HG03342 (cell line): ENCODE results near the gene RUFY4.
A peak's percentile ranks its signal among the peaks of the same experiment; 100 is the strongest.
"Not testable (repeated sequence)": the region's sequence is repeated elsewhere in the genome, so short reads cannot be mapped to it uniquely, and the experiment has no call there.

ENCODE experiments used
- ATAC-seq: cut with Tn5 transposase; IDR thresholded peaks from one replicate; pipeline ENCODE4 v1.9.1; 2021; ENCODE audit warnings: mild to moderate bottlenecking, moderate library complexity; ENCODE audit not compliant: unreplicated experiment

The RUFY4 gene

GRCh38 chr2:218031261-218031660, 37.8 kb upstream of the RUFY4 start:
- no peak for ATAC-seq

DNA sequence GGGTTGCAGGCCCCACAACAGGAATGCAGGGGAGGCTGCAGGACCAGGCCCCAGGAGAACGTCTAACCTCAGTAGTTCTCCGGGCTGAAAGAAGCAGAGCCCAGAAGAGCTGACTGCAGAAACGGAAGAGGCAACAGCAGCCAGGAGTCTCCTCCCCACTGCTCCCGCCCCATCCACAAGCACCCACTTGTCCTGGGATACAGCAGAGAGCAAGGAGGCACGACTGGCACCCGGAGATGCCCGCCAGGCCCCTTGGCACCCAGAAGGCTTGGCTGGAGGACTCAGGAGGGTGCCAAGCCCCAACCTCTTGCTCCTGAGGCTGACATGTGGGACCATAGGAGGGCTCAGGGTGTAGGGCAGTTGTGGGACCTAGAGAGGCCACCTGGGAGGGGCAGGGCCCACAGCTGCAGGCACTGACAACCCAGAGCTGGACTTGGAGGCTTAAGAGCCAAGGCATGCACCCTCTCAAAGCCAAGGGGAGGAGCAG, 37.2 kb upstream of the RUFY4 start:
- no peak for ATAC-seq

DNA sequence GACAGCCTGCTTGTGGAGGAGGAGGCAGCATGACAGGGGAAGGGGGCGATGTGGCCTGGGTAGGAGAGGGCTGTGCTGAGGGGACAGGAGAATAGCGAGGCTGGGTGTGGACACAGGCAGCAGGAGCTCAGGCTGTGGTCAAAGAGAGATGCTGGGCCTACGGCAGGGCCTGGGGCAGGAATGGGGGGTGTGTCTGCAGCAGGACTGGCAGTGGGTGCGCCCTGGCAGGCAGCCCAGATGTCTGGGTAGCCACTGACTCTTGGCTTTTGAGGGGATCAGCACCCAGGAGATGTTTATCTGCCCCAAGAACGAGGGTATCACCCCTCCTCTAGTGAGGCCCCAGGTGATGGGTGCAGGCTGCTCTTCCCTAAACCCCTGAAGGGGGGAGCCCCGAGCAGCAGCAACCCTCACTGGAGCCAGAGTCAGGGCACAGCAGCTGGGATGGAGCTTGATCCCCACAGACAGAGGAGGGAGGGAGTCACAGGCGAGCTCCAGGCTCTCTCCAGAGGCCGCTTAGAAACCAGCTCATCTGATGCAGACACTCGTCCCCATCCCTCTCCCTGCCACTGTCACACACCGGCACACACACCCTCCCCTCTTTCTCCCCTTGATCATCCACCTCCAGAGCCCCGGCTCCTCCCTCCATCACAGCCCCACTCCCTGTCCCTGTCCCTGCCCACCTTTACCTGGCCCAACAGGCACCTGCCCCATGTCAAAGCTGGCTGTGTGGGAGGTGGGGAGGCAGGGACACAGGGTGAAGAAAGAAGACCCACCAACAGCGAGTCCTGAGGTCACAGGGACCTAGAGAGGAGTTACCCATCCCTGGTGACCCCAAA, 36.5 kb upstream of the RUFY4 start:
- ATAC-seq: no peak

DNA sequence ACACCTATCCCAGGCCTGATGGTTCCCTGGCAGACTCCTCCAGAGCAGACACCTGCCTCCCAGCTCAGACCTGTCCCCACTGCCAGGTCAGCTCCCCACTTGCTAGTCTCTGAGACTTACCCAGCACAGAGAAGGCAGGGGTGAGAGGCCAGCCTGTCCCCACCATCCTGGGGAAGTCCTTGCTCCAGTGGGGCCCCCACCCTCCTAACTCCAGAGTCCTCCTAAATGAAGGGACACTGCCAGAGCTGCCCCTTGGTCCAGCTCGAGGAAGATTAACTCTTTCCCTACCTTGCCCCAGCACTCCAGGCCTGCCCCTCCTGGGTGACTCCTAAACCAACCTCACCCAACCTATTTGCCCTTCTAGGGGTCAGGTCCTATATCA, 35.9 kb upstream of the RUFY4 start:
- ATAC-seq: no peak

DNA sequence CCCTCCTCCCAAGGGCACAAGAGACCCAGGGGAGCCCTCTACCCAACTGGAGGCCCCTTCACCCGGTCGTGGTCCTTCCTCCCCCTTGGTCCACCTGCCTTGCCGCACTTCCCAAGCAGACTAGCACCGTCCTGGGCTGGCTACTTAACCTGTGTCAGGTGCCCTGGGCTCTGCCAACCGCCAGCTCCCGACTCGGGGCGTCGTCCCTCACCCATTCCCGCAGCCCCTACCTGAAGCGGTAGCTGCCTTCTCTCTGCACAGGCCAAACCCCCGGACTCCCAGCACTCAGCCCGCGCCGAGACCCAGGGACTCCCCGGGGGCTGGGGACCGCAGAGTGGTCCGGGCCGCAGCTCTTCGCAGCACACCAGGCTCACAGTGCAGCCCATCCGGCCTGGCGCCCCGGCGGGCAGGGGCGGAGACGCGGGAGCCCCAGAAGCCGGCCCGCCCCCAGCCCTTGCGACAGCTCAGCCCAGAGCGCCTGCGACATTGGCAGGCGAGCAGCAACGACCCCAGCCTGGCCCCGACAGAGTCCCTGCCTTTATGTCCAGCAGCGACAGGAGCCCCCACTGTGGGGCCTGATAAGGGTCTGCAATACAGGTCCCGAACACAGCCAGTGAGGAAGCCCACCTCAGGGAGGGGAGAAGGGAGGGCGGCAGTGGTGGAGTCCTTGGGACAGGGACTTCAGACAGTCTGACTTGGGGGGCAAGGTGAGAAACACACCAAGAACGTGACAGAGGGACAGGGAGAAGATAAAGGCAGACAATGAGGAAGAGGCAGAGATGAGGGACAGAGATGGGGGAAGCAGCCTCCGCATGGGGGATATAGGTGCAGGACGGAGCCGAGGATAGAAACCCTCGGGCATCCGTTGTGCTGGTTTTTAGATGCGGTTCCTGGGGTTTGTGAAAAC, 35.2 kb upstream of the RUFY4 start:
- ATAC-seq: no peak

DNA sequence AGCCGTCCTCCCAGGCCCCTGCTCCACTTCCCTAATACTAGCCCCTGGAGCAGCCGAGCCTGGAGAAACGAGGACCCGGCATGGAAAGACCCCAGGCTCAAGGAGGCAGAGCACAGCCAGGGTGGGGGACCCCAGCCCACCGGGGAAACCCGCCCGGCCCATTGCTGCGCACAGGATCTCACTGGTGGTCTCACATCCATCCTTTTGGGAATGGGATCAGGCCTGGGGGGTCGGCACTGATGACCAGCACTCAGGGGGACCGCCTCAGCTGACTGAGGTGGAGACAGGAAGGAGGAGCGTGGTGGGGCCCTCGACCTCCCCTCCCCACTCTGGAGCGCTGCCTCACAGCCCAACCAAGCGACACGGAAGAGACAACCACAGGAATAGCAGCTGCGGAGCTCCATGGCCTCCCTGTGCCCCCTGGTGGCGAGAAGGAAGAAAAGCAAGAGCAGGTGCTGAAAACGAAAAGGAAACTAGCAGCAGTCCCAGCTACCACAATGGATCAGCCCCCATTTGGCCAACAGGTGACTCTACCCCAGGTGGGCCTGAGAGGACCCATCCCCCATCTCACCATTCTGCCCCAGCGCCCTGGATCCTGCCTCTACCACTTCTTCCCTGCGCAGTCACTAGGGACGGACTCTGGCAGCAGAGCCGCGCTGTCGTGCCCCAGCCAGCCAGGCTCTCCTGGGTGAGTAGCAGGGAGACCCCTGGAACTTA, 34.4 kb upstream of the RUFY4 start:
- ATAC-seq: peak; percentile 88

DNA sequence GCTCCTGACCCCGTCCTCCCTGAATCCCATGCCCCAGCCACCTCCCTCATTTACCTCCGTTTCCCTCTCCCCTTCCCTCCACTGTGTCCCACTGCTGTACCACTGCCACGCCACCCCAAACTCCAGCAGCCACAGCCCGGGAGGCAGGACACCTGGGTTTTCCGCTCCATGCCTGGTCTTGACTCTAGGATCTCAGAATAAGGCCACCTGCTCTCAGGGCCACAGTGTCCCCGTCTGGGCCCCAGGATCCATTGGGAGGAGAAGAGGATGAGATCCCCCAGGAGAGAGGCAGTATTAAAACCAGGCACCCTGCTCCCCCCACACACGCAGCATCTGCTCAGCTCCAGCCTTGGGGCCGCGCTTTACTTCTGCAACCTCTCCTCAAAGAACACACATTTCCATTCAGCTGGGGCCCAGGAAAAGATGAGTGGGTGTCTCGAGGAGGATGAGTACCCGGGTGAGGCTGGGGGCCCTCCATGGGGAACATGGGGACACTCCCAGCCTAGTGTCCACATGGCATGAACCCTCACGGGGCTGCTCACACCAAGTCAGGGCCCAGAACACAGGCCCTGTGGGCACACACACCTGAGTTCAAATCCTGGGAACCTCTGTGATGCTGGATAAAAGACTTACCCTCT, 33.5 kb upstream of the RUFY4 start:
- ATAC-seq: no peak

DNA sequence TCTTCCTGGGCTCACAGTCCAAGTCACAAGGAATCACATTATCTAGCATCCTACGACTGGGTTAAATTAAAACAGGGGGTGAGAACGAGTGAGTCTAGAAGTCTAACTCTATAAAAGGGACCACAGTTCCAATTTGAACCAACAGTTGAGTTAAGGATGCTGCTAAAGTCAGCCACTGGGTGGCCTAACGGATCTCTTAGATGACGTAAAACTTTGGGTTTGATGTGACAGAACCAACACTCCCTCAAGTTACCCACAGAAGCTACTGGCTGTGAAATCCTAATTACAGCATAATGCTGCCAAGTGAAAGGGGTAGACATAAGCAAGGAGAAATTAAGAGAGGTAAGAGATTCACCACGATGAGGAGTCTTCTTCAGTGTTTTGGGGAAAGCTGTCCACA, 32.7 kb upstream of the RUFY4 start:
- no peak for ATAC-seq

- no peak for ATAC-seq
Measured at GRCh38 chr2:218039171-218039570, 29.9 kb upstream of the RUFY4 start.

DNA sequence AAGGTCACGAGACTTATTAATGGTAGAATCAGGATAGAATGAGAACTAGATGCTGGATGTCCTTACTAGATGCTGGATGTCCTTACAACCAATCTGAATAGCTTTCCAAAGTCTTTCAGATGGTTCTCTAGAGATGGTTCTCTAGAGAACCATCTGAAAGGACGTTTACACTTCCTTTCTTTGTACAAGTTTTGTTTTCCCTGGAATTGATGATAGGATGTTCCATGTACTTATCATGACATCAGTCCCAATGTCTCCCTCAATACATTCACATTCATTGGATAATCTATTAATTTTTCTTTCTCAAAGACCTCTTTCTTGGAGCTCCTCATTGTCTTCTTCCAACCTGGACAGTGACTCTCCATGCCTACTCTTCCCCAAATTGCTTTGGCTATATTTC, 28.2 kb upstream of the RUFY4 start:
- ATAC-seq: no peak

GRCh38 chr2:218041302-218042168, 27.5 kb upstream of the RUFY4 start:
- no peak for ATAC-seq

DNA sequence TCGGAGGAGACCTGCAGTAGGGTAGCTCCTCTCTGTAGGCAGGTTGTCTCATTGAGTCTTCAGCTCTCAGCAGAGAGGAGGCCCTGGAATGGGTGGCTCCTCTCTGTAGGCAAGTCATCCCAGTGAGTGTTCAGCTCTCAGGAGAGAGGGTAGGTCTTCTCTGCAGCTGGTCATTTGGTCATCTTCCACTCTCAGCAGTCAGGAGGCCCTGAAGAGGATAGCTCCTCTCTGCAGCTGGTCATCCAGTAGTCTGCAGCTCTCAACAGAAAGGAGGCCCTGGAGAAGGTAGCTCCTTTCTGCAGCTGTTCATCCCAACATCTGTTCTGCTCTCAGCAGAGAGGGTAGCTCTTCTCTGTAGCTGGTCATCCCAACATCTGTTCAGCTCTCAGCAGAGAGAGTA, 26.0 kb upstream of the RUFY4 start:
- no peak for ATAC-seq

- ATAC-seq: no peak
Measured at GRCh38 chr2:218043701-218044109, 25.3 kb upstream of the RUFY4 start.

- not testable (repeated sequence) for ATAC-seq
Measured at GRCh38 chr2:218044599-218044998, 24.5 kb upstream of the RUFY4 start.

- ATAC-seq: peak; percentile 80
Measured at GRCh38 chr2:218046238-218046637, 22.8 kb upstream of the RUFY4 start.

DNA sequence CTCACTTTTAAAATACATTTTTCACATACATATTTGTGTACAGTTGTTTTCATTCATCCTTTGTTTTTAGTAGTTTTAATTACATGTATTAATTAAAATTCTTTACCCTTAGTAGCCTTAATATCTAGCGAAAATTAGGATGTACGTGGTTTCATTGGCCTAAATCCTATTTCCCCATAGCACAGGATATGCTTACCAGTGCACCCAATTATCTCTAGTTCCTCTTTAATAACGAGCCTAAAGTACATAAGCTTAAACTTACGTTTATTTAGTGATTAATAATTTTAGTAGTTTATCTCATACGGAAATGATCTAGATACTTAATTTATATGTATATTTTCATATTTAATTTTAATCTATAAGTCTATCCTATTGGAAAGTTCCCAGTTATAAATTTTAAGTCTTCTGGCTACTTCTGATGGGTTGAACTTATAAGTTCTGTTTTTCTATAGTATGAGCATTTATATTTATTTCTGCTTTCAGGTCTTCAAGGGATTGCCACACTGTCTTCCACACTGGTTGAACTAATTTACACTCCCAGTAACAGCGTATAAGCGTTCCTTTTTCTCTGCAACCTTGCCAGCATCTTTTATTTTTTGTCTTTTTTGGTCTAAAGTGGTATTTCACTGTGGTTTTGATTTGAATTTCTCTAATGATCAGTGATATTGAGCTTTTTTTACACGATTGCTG, 21.4 kb upstream of the RUFY4 start:
- no peak for ATAC-seq

DNA sequence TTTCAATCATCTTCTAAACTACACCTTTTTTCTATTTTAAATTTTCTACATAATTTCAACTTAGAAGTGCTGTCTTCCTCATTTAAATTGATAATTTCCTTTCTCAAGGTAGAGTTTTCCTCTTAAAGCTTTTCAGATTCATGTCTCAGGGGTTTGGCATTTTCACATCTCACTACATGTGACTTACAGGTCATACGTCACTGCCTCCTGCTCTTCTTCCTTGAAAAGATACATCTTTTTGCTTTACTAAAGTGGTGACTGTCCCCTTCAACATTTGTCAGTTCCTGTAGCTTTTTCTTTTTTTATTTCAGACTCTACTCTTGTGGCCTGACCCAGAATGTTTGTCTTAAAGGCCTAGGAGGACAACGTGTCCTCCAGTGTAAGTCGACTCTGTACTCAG, 17.1 kb upstream of the RUFY4 start:
- no peak for ATAC-seq

- ATAC-seq: no peak
Measured at GRCh38 chr2:218059289-218059688, 9.8 kb upstream of the RUFY4 start.

DNA sequence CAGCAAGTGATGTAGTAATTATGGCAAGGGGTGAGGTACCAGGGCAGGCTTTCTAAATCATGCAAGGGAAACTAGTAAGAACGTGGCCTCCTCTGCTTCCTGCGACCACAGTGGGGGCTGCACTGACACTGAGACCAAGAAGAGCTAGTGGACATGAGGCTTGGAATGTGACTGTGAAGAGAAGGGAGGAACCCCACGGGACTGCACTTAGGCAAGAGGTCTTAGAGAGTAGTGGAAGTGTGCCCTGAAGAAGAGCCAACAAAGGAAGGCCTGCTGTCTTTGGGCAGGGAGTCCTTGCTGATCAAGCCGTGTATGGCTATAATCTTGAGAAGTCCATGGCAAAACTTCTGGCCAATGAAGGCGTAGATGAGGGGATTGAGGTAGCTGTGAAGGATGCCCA, 8.9 kb upstream of the RUFY4 start:
- ATAC-seq: no peak
